DND-41 (cell line): ENCODE measurements around the gene HCN4.

Experiments used
- ATAC-seq: fragments of 200-7000 bp; cut with Tn5 transposase; 3 replicates; pipeline ENCODE4 v1.9.1; 2021; ENCODE audit warnings: low read depth; ENCODE audit not compliant: insufficient read depth
- DNase-seq: peaks from one replicate; pipeline ENCODE4 v3.0.0-alpha.2; 2020
- H2AFZ ChIP-seq: 2 replicates; pipeline ENCODE4 v1.6.0; 2012; ENCODE audit warnings: low read depth, low read length
- H3K27ac ChIP-seq: 2 replicates; pipeline ENCODE4 v1.5.1; 2012; ENCODE audit warnings: low read length, inconsistent platforms
- H3K27me3 ChIP-seq: fragments of 200-600 bp; sonication (generic); 2 replicates; pipeline ENCODE4 v1.6.0; 2012; ENCODE audit warnings: low read length, mild to moderate bottlenecking, inconsistent platforms; ENCODE audit not compliant: insufficient read depth, poor library complexity
- H3K36me3 ChIP-seq: 2 replicates; pipeline ENCODE4 v1.5.1; 2012; ENCODE audit warnings: low read length, inconsistent platforms; ENCODE audit not compliant: insufficient read depth
- H3K4me1 ChIP-seq: 2 replicates; pipeline ENCODE4 v1.5.1; 2012; ENCODE audit warnings: mild to moderate bottlenecking, low read length; ENCODE audit not compliant: insufficient read depth
- H3K4me2 ChIP-seq: 2 replicates; pipeline ENCODE4 v1.6.0; 2012; ENCODE audit warnings: mild to moderate bottlenecking, moderate library complexity, low read length, inconsistent platforms; ENCODE audit not compliant: insufficient read depth
- H3K4me3 ChIP-seq, 2 experiments: fragments of 200-600 bp in 1 of 2; shearing (Covaris generic) in 1 of 2; 2 replicates each; pipeline ENCODE4 v1.5.1; 2012 to 2016; ENCODE audit warnings: inconsistent platforms in 2 of 2, low read length in 2 of 2, mild to moderate bottlenecking in 2 of 2, low read depth in 1 of 2, moderate library complexity in 1 of 2
- H3K79me2 ChIP-seq: 2 replicates; pipeline ENCODE4 v1.6.0; 2012; ENCODE audit warnings: low read length, inconsistent platforms; ENCODE audit not compliant: insufficient read depth
- H3K9ac ChIP-seq: 2 replicates; pipeline ENCODE4 v1.6.0; 2012; ENCODE audit warnings: low read depth, mild to moderate bottlenecking, inconsistent platforms, low read length, moderate library complexity
- H3K9me3 ChIP-seq: 2 replicates; pipeline ENCODE4 v1.5.1; 2012; ENCODE audit warnings: low read length, moderate library complexity, mild to moderate bottlenecking, inconsistent platforms; ENCODE audit not compliant: insufficient read depth, severe bottlenecking
- H4K20me1 ChIP-seq: 2 replicates; pipeline ENCODE4 v1.6.0; 2012; ENCODE audit warnings: low read length; ENCODE audit not compliant: insufficient read depth
- EZH2 ChIP-seq: IDR thresholded peaks from 3 replicates; pipeline ENCODE4 v1.6.1; 2012; ENCODE audit warnings: borderline replicate concordance, low read depth, mild to moderate bottlenecking, moderate library complexity, low read length, inconsistent platforms; ENCODE audit not compliant: severe bottlenecking
- TF ChIP-seq, protein P1 (sequence below): IDR thresholded peaks from 2 replicates; pipeline ENCODE4 v1.5.1; 2012; ENCODE audit warnings: borderline replicate concordance, low read length, moderate library complexity, mild to moderate bottlenecking; ENCODE audit not compliant: poor library complexity, severe bottlenecking; ENCODE audit errors: extremely low read depth

Gene HCN4

DNA sequence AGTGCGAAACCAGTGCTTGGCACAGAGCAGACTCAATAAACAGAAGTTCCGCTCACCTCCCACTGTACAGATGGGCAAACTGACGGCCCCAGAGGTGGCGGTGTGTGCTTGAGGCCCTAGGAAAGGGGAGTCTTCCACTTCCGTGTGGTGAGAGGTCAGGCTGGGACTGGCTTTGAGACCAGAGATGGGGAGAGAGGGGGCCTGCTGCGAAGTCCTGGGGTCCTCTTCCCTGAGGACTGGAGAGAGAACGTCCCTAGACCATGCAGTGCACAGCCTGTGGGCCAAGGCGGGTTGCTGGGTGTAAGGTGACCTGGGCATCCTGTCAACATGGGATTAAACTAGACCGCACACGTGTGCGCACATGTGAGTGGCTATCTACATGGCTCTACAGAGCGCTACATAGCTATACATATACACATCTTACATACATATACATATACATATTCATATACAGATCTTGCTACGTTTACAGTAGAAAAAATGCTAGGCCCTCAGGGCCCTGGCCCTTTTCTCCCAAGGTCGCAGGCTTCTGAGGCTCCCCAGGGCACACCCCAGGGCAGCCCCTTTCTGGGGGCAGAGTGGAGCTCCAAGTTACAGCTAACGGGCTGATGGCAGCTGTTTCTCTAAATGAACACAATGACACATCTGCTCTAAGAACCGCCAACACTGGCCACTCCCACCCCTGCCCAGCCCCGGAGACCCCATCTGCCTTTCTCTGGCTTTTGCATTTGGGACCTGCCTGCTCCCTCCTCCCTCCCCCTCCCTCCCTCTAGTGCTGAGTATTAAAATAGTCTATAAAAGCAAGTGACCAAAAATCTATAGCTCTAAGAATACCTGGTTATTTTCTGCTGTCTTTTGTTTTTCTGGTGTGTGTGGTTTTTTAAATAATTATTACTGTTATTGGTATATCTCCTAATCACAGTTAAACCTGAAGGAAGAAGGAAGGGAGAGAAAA, 47.0 kb downstream of the HCN4 start:
- Histone ChIP-seq H3K27ac (no peak overlapping the region), H3K9me3 (no peaks in the 10 kb centered on the region), H3K36me3 (no peaks in the 10 kb centered on the region), H3K79me2 (no peaks in the 10 kb centered on the region), H3K4me3 (no peak overlapping the region), H3K9ac (no peak overlapping the region), H2AFZ (no peak overlapping the region), H3K4me2 (no peak overlapping the region), H3K4me1 (no peaks in the 10 kb centered on the region), H4K20me1 (no peaks in the 10 kb centered on the region), H3K27me3 (no peaks in the 10 kb centered on the region)
- ATAC-seq (no peak), DNase-seq (no peak)
- TF ChIP-seq, protein P1, sequence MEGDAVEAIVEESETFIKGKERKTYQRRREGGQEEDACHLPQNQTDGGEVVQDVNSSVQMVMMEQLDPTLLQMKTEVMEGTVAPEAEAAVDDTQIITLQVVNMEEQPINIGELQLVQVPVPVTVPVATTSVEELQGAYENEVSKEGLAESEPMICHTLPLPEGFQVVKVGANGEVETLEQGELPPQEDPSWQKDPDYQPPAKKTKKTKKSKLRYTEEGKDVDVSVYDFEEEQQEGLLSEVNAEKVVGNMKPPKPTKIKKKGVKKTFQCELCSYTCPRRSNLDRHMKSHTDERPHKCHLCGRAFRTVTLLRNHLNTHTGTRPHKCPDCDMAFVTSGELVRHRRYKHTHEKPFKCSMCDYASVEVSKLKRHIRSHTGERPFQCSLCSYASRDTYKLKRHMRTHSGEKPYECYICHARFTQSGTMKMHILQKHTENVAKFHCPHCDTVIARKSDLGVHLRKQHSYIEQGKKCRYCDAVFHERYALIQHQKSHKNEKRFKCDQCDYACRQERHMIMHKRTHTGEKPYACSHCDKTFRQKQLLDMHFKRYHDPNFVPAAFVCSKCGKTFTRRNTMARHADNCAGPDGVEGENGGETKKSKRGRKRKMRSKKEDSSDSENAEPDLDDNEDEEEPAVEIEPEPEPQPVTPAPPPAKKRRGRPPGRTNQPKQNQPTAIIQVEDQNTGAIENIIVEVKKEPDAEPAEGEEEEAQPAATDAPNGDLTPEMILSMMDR, result no peak
- no peak for TF ChIP-seq EZH2

DNA sequence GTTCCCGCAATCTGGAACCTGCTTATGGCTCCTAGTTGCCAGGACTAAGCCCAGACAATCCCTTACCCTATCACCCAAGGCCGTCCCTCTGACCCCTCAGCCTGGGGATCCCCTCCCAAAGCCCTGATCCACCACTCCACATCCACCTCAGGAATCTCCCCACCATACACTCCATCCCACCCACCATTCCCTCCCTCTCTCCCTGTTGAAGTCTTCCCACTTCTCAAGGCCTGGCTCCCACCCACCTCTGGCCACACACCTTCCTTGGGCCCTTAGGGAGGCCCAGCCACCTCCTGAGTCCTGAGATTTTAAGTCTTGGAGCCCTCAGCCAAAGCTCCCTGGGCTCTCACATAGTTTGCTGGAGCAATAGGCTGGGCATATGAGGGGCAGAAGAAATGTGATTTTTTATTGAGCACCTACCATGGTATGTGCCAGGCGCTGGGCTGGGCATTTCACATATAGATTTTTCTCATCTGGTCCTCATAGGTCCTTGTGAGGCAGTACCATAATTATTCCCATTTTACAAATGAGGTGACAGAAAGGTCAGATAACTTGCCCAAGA, 48.1 kb downstream of the HCN4 start:
- no peaks in the 10 kb centered on the region for H3K27me3 ChIP-seq
- no peak overlapping the region for H3K9ac ChIP-seq
- H2AFZ ChIP-seq, result no peak overlapping the region
- H3K79me2 ChIP-seq, result no peaks in the 10 kb centered on the region
- H3K4me3 ChIP-seq, result no peak overlapping the region
- H3K27ac ChIP-seq, result no peak overlapping the region
- ATAC-seq (no peak), DNase-seq (no peak)
- no peaks in the 10 kb centered on the region for H4K20me1 ChIP-seq
- TF ChIP-seq, protein P1, result no peak
- TF ChIP-seq EZH2, result no peak
- H3K36me3 ChIP-seq, result no peaks in the 10 kb centered on the region
- H3K9me3 ChIP-seq, result no peaks in the 10 kb centered on the region
- no peaks in the 10 kb centered on the region for H3K4me1 ChIP-seq
- no peak overlapping the region for H3K4me2 ChIP-seq

DNA sequence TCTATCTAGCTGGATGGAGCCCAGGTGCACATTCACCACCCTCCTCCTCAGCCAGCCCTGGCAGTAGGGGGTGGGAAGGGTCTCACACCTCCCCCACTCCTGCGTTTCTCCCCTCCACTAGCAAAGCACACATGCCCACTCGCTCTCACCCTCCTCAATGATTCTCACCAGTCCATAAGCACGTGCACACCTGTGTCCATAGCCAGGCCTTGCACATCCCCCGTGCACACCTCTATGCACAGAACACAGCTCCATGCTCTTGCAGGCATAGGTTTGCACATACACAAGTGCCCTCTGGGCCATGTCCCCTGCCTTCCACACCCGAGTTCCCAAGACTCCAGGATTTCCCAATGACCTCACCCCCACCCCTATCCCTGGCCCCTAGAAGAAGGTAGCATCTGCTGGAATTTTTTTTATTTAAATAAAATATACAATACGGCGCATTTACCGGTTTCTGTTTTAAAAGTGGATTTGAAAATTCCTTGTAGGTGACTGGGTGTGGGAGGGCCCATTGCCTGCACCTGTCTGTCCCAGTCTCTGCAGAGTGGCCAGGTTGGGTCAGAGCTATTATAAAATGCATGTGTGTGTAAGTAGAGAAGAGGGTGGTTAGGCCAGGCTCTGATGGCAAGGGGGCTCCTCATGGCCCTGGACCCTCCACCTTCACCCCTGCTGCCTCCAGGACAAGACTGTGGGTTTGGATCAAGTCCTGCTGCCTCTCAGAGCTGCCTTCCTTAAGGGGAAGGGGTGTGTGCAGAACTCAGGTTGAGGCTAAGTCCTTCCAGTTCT, 49.1 kb downstream of the HCN4 start:
- Histone ChIP-seq H3K4me3 (no peak overlapping the region), H3K27me3 (no peaks in the 10 kb centered on the region), H2AFZ (no peak overlapping the region), H3K4me1 (no peaks in the 10 kb centered on the region), H3K27ac (no peak overlapping the region), H3K9ac (no peak overlapping the region), H3K36me3 (no peaks in the 10 kb centered on the region), H3K9me3 (no peaks in the 10 kb centered on the region), H4K20me1 (no peaks in the 10 kb centered on the region), H3K4me2 (no peak overlapping the region), H3K79me2 (no peaks in the 10 kb centered on the region)
- no peak for ATAC-seq
- DNase-seq, result no peak
- TF ChIP-seq, protein P1, result no peak
- TF ChIP-seq EZH2, result no peak
